SK-N-MC (cell line): ENCODE results near the gene UBAC2.

Experiments used
- EZH2 ChIP-seq: fragments of 200-600 bp; sonication (generic); IDR thresholded peaks from one replicate; pipeline ENCODE4 v1.6.1; 2017; ENCODE audit warnings: antibody characterized with exemption
- FOXP2 ChIP-seq: optimal IDR thresholded peaks from 2 replicates; pipeline ENCODE3; 2011; ENCODE audit warnings: mild to moderate bottlenecking, moderate library complexity; ENCODE audit not compliant: insufficient read depth; ENCODE audit errors: extremely low read length, control extremely low read depth
- POLR2AphosphoS5 ChIP-seq: IDR thresholded peaks from 2 replicates; pipeline ENCODE4 v1.6.1; 2012; ENCODE audit warnings: mild to moderate bottlenecking, low read depth, low read length, borderline replicate concordance

DNA sequence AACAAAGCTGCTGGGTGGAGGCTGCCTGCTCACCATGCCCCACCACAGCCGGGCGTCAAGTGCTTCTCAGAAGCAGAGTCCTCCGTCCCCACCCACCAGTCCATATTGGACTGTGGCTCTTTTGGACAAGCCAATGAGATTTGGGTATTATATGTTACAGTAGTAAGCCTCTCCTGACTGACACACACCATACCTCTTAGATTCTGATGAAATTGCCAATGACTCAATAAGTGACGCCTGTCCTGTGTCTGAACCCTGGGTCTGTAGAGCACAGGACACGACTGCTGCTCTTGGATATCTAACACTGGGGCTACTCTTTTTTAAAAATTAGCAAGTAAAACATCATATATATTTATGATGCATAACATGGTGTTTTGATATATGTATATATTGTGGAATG is 44.8 kb upstream of the UBAC2 start:
- TF ChIP-seq POLR2AphosphoS5 (no peak), EZH2 (no peak), FOXP2 (no peak)
